GM12872 (cell line): ENCODE results near the gene TECPR2.

Experiments used
- CTCF ChIP-seq: IDR thresholded peaks from 3 replicates; pipeline ENCODE4 v1.5.1; 2011; ENCODE audit warnings: low read depth, mild to moderate bottlenecking, low read length, moderate library complexity; ENCODE audit not compliant: insufficient read depth

TECPR2 gene

GRCh38 chr14:102457509-102457908 lies 94.8 kb downstream of the TECPR2 start:
- no peak for TF ChIP-seq CTCF

- no peak for TF ChIP-seq CTCF
Measured at GRCh38 chr14:102461490-102462338, 99.0 kb downstream of the TECPR2 start.

- no peak for TF ChIP-seq CTCF
Measured at GRCh38 chr14:102462391-102462790, 99.7 kb downstream of the TECPR2 start.

GRCh38 chr14:102464006-102464405 lies 101.3 kb downstream of the TECPR2 start:
- no peak for TF ChIP-seq CTCF

GRCh38 chr14:102464846-102465341 lies 102.2 kb downstream of the TECPR2 start:
- no peak for TF ChIP-seq CTCF

GRCh38 chr14:102469261-102469660 lies 106.5 kb downstream of the TECPR2 start:
- no peak for TF ChIP-seq CTCF

- TF ChIP-seq CTCF = no peak
Measured at GRCh38 chr14:102471921-102472790, 109.4 kb downstream of the TECPR2 start.
